ENCODE results near the gene KLF11.
"Not testable (repeated sequence)": the region's sequence is repeated elsewhere in the genome, so short reads cannot be mapped to it uniquely, and the experiment has no call there.

- not testable (repeated sequence) for TF ChIP-seq CTCF (IDR thresholded peaks at IDR 0.05); ZFX (IDR thresholded peaks at IDR 0.05; ENCODE audit: borderline replicate concordance)
Measured at GRCh38 chr2:10091889-10092244, 48.5 kb downstream of the KLF11 start.
